HG03159 (cell line): ENCODE measurements around the gene SLC35D1.

ENCODE experiments used
- ATAC-seq: cut with Tn5 transposase; IDR thresholded peaks from one replicate; pipeline ENCODE4 v1.9.1; 2021; ENCODE audit warnings: mild to moderate bottlenecking, moderate library complexity; ENCODE audit not compliant: unreplicated experiment

Gene SLC35D1

GRCh38 chr1:67044631-67045270 is 9.2 kb downstream of the SLC35D1 start:
- no peak for ATAC-seq

- no peak for ATAC-seq
These were observed 10.6 kb downstream of the SLC35D1 start for GRCh38 chr1:67043366-67043765.

- no peak for ATAC-seq
These were observed 12.0 kb downstream of the SLC35D1 start for GRCh38 chr1:67041841-67042503.

- ATAC-seq = no peak
These were observed 13.5 kb downstream of the SLC35D1 start for GRCh38 chr1:67040405-67040804.

GRCh38 chr1:67031859-67032247 is 22.1 kb downstream of the SLC35D1 start:
- no peak for ATAC-seq

- ATAC-seq = no peak
These were observed 22.7 kb downstream of the SLC35D1 start for GRCh38 chr1:67031121-67031858.

DNA sequence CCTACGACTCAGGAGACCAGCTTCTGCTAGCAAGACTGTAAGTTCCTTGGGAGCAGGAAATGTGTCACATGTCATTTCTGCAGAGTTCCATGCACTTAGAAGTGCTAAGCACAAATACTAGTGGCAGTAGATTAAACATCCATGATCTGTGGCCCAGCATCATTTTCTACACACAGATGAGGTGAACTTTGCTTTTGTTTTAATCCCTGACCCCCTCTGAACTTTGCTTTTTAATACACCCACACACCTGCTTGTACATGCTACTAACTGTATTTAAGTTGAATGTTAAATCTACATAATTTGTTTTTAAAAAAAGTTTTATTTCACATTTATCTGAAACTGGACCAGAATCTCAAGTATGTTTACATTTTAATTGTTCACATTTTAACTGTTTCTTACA is 24.5 kb downstream of the SLC35D1 start:
- ATAC-seq = no peak

- ATAC-seq = no peak
These were observed 33.2 kb downstream of the SLC35D1 start for GRCh38 chr1:67020765-67021164.

DNA sequence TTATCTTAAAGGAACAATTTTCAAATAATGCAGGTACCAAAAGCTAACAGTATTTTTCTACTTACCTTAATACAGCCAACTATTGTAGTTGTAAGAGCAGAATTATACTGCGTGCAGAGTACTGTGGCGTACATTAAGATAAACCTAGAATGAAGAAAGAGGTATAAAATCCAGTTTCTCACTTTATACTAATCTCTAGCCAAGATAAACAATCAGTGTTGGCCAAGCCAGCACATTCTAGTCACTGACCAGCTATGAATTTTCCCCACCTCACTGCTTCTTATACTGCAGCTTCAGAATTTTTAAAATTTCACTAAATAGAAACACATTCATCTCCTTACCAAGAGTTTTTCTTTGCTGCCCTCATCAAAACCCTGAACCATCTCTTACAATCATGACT is 33.6 kb downstream of the SLC35D1 start:
- no peak for ATAC-seq

DNA sequence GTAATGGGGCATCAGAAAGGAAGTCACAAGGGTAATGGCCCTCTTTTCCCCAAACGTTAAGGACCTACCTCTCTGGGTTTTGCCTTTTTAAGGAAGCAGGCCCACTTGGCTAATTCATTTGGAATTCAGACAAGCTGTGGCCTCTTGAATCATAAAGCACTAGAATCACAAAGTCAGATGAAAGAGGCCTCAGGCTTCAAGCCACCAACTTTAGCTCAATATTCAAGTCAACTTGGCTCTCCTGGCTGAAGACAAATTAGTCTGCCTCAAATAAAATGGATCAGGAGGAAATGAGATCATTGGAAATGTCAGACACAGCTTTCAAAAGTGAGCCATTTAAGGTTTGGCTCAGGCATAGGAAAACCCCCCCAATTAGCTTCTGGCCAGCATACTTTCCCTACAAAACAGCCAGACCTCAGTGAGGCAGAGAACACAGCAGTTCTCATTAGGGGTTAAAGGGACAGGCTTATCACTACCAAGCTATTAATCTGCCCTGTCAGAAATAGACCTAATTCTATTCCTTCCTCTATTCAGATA is 34.3 kb downstream of the SLC35D1 start:
- ATAC-seq = no peak

DNA sequence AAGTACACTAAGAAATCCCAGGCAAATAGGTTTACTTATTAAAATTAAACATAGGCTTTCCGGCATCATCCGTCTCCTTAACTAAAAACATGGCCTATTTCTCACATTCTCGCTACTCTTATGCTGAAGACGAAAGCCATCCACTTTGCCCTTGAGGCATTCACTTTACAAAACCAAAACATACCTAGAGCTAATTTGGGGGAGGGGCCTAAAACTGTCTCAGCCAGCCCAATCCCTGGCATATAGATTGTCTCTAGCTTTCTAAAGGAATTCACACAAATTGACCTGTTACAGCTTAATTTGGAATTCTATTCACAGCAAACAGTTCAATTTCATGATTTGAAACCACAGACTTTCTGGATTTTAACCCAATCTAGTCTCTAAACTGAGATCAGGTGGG is 34.8 kb downstream of the SLC35D1 start:
- no peak for ATAC-seq

- no peak for ATAC-seq
These were observed 35.4 kb downstream of the SLC35D1 start for GRCh38 chr1:67018574-67018973.

DNA sequence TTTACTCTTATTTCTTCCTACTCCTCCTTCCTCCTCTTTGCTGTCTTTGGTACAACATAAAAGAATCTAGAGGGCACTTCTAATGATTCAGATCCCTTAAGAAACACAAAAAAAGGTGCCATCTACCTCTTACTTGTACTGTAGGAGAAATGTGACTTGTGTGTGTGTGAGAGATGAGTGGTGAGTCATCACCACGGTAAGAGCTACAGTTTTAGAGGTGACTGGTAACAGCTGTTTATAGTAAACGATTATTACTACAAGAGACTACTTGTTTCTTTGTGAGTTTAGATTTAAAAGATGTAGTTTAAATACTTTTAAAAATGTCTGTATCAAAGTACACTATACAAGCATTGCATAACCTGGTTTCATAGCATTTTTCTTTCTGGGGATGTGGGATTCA is 40.4 kb downstream of the SLC35D1 start:
- ATAC-seq = no peak

- no peak for ATAC-seq
These were observed 44.2 kb downstream of the SLC35D1 start for GRCh38 chr1:67009792-67010191.

GRCh38 chr1:67005068-67005467 is 48.9 kb downstream of the SLC35D1 start:
- no peak for ATAC-seq

- no peak for ATAC-seq
These were observed 49.8 kb downstream of the SLC35D1 start for GRCh38 chr1:67004176-67004575.

- ATAC-seq = no peak
These were observed 52.1 kb downstream of the SLC35D1 start for GRCh38 chr1:67001682-67002425.

DNA sequence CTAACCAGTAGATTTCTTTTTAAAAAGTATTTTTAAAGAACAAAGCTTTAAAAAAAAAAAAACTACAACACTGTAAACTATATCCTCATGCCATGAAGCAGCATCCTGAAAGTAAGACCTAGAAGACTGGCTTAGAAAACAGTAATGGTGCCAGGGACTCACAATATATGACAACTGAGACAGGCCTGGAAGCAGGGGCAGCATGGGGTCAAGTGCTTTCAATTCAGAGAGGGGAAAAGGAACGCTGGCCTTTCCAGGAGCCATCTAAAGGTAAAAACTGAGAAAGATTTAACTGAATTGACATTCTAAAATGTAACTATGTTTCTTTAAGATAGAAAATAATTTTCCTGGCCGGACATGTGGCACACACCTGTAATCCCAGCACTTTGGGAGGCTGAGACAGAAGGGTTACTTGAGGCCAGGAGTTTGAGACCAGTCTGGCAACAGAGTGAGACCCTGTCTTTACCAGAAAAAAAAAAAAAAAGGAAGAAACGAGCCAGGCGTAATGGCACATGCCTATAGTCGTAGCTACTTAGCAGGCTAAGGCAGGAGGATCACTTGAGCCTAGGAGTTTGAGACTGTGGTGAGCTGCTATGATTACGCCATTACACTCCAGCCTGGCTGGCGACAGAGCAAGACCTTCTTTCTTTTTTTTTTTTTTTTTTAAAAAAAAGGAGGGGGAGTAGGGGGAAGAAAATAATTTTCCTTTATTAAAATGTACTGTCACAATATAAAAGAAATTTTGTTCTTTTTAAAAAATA is 54.1 kb downstream of the SLC35D1 start:
- no peak for ATAC-seq

- ATAC-seq = no peak
These were observed 55.0 kb downstream of the SLC35D1 start for GRCh38 chr1:66998972-66999371.

DNA sequence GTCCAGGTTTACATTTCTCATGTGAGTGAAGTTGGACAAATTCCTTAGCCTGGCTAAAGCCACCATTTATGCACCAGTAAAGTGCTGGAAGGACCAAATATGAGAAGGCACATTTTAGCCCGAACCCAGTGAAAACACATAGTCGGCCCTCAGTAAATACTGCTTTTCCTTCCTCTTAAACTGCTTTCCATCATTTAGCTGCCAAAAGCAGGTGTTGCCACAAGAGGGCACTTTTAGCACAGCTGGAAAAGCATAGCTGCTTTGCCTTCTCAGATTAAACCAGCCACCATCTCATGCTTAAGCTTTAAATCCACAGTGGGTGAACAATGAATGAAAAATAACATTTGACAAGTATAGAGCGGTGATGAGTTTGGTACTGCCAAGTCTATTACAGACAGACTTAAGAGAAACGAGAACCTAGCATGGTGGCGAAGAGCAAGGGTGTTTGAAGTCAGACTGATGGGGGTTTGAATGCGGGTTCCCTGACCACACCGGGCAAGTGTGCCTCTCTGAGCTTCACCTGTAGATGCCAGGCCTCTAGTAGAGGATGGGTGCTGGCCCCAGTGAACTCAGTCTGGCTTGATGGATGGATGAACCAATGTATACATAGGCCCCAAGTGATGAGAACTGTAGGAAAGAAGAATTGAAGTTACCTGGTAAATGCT is 57.8 kb downstream of the SLC35D1 start:
- ATAC-seq = peak; percentile 76
